WTC11 (cell line): Measurements from ENCODE around the gene TMEM235. TPM values are rescaled to one million over a fixed set of nuclear protein-coding genes. Genes with fewer than 3 reads are reported as not detected.

Experiments used
- ATAC-seq: fragments of 200-7000 bp; cut with Tn5 transposase; 2 replicates; pipeline ENCODE4 v1.10.0; 2021; ENCODE audit warnings: mild to moderate bottlenecking, moderate library complexity
- CTCF ChIA-PET: fragments of 300-600 bp; sonication (Branson Sonifier 250); formaldehyde crosslinking; loops from one replicate; lab custom pipeline; 2021; ENCODE audit warnings: antibody characterized with exemption; lab: Charles Lee
- POLR2A ChIA-PET: fragments of 350-600 bp; sonication (Branson Sonifier 250); formaldehyde crosslinking; loops from one replicate; lab custom pipeline; 2021; ENCODE audit warnings: antibody characterized with exemption; lab: Charles Lee
- DNase-seq: peaks from one replicate; pipeline ENCODE4 v3.0.0; 2021; ENCODE audit warnings: low spot score
- H3K27ac Mint-ChIP-seq: 2 replicates; pipeline ENCODE4 v1.8.0; 2021; ENCODE audit warnings: mixed read lengths
- H3K27me3 Mint-ChIP-seq: 2 replicates; pipeline ENCODE4 v1.8.0; 2021; ENCODE audit warnings: low read depth, mild to moderate bottlenecking, moderate library complexity, mixed read lengths
- H3K36me3 Mint-ChIP-seq: 2 replicates; pipeline ENCODE4 v1.8.0; 2021; ENCODE audit warnings: mixed read lengths
- H3K4me1 Mint-ChIP-seq: 2 replicates; pipeline ENCODE4 v1.8.0; 2022; ENCODE audit warnings: mixed read lengths
- H3K4me3 Mint-ChIP-seq: 2 replicates; pipeline ENCODE4 v1.8.0; 2021; ENCODE audit warnings: mild to moderate bottlenecking, moderate library complexity, mixed read lengths
- H3K9me3 Mint-ChIP-seq: 2 replicates; pipeline ENCODE4 v1.8.0; 2021; ENCODE audit warnings: mixed read lengths
- AR ChIP-seq: fragments of 250-450 bp; sonication (Bioruptor Pico); IDR thresholded peaks from 2 replicates; pipeline ENCODE4 v1.9.0; 2021; ENCODE audit warnings: mild to moderate bottlenecking
- ARID4B ChIP-seq: sonication (generic); formaldehyde crosslinking; IDR thresholded peaks from 2 replicates; pipeline ENCODE4 v1.8.0; 2023; ENCODE audit warnings: missing genetic modification reagents, mild to moderate bottlenecking, borderline replicate concordance
- E2F5 ChIP-seq: sonication (generic); formaldehyde crosslinking; IDR thresholded peaks from 2 replicates; pipeline ENCODE4 v1.8.1; 2022; ENCODE audit warnings: mild to moderate bottlenecking, moderate library complexity, missing genetic modification reagents
- ERG ChIP-seq: fragments of 250-450 bp; sonication (Bioruptor Pico); IDR thresholded peaks from 2 replicates; pipeline ENCODE4 v1.8.0; 2021; ENCODE audit warnings: mild to moderate bottlenecking
- FOXP1 ChIP-seq: sonication (generic); formaldehyde crosslinking; IDR thresholded peaks from 2 replicates; pipeline ENCODE4 v1.8.0; 2022; ENCODE audit warnings: missing genetic modification reagents, mild to moderate bottlenecking, moderate library complexity, borderline replicate concordance
- GTF2I ChIP-seq: fragments of 250-450 bp; sonication (Bioruptor Pico); conservative IDR thresholded peaks from 2 replicates; pipeline ENCODE4 v1.4.0; 2021; ENCODE audit warnings: mild to moderate bottlenecking
- IRF1 ChIP-seq: sonication (generic); formaldehyde crosslinking; IDR thresholded peaks from 2 replicates; pipeline ENCODE4 v1.8.0; 2023; ENCODE audit warnings: missing genetic modification reagents
- JAZF1 ChIP-seq: fragments of 250-450 bp; sonication (Bioruptor Pico); IDR thresholded peaks from 2 replicates; pipeline ENCODE4 v1.9.0; 2021; ENCODE audit warnings: moderate library complexity, mild to moderate bottlenecking, inconsistent platforms
- MAX ChIP-seq: sonication (generic); formaldehyde crosslinking; IDR thresholded peaks from 2 replicates; pipeline ENCODE4 v1.8.0; 2022; ENCODE audit warnings: mild to moderate bottlenecking, missing genetic modification reagents
- NFE2L1 ChIP-seq: sonication (generic); formaldehyde crosslinking; IDR thresholded peaks from 2 replicates; pipeline ENCODE4 v1.8.1; 2023; ENCODE audit warnings: missing genetic modification reagents
- NFYB ChIP-seq: sonication (generic); formaldehyde crosslinking; conservative IDR thresholded peaks from 2 replicates; pipeline ENCODE4 v1.8.0; 2022; ENCODE audit warnings: low read depth, missing genetic modification reagents
- TCF7 ChIP-seq: sonication (generic); formaldehyde crosslinking; IDR thresholded peaks from 2 replicates; pipeline ENCODE4 v1.8.0; 2022; ENCODE audit warnings: mild to moderate bottlenecking, low read depth, missing genetic modification reagents, moderate library complexity
- USF1 ChIP-seq: sonication (generic); formaldehyde crosslinking; IDR thresholded peaks from 2 replicates; pipeline ENCODE4 v1.8.0; 2022; ENCODE audit warnings: mild to moderate bottlenecking, missing genetic modification reagents
- ZBTB43 ChIP-seq: sonication (generic); formaldehyde crosslinking; IDR thresholded peaks from 2 replicates; pipeline ENCODE4 v1.8.1; 2023; ENCODE audit warnings: mild to moderate bottlenecking, missing genetic modification reagents
- ZNF317 ChIP-seq: sonication (generic); formaldehyde crosslinking; IDR thresholded peaks from 2 replicates; pipeline ENCODE4 v1.8.1; 2023; ENCODE audit warnings: low read depth, mild to moderate bottlenecking, moderate library complexity, missing genetic modification reagents, borderline replicate concordance
- ZNF416 ChIP-seq: fragments of 250-450 bp; sonication (Bioruptor Pico); IDR thresholded peaks from 2 replicates; pipeline ENCODE4 v1.9.0; 2021; ENCODE audit warnings: mild to moderate bottlenecking, inconsistent platforms
- ZNF423 ChIP-seq: fragments of 250-450 bp; sonication (Bioruptor Pico); IDR thresholded peaks from 2 replicates; pipeline ENCODE4 v2.1.2; 2022; ENCODE audit warnings: mild to moderate bottlenecking, moderate library complexity
- total RNA-seq: library from RNA; stranded (reverse); gene quantifications from 3 replicates; pipeline ENCODE4 v1.2.3, GENCODE V29; 2021

The TMEM235 gene
- total RNA-seq, 1 experiment from 2014 or later, result 0.24 TPM

- Mint-ChIP-seq H3K4me3 (peak overlapping the region; percentile 70), H3K27ac (no peak overlapping the region), H3K9me3 (no peaks in the 10 kb centered on the region), H3K4me1 (peaks cover 4% of the 10 kb centered on the region; the same call in 1 of the 2 replicates), H3K36me3 (no peaks in the 10 kb centered on the region), H3K27me3 (peaks cover 32% of the 10 kb centered on the region)
- peak; percentile 68 for DNase-seq
- POLR2A ChIA-PET, result no interaction called here
- CTCF ChIA-PET, result interaction anchor here (1.2 to 1.5 kb wide), 4 partner anchors 16 to 147 kb away, joined by 3 to 22 read pairs (median 5); no protein-coding TSS in a partner anchor
- no peak for TF ChIP-seq ARID4B (CRISPR knock-in tag)
- TF ChIP-seq TCF7 (CRISPR knock-in tag), result no peak
- no peak for TF ChIP-seq NFYB
- TF ChIP-seq USF1 (CRISPR knock-in tag), result no peak
- TF ChIP-seq AR (CRISPR knock-in tag), result no peak
- TF ChIP-seq NFE2L1 (CRISPR knock-in tag), result no peak
- TF ChIP-seq ZNF416 (CRISPR knock-in tag), result no peak
- no peak for TF ChIP-seq JAZF1
- peak; percentile 74 for ATAC-seq
Observed at GRCh38 chr17:78231991-78232858, 794 bp downstream of the TMEM235 start.

- ChIA-PET CTCF (interaction anchor here (0.6 to 1.5 kb wide), 3 partner anchors 16 to 367 kb away, joined by 3 to 6 read pairs (median 5); no protein-coding TSS in a partner anchor), POLR2A (no interaction called here)
- no peaks in the 10 kb centered on the region for H3K36me3 Mint-ChIP-seq
- DNase-seq (no peak), ATAC-seq (no peak)
- H3K4me3 Mint-ChIP-seq, result peak overlapping the region; percentile 38
- H3K9me3 Mint-ChIP-seq, result no peaks in the 10 kb centered on the region
- H3K27me3 Mint-ChIP-seq, result peaks cover 32% of the 10 kb centered on the region
- peaks cover 4% of the 10 kb centered on the region; the same call in 1 of the 2 replicates for H3K4me1 Mint-ChIP-seq
- no peak for TF ChIP-seq ERG (CRISPR knock-in tag)
- no peak for TF ChIP-seq MAX (CRISPR knock-in tag)
- no peak for TF ChIP-seq GTF2I
- TF ChIP-seq IRF1 (CRISPR knock-in tag), result no peak
- no peak for TF ChIP-seq NFE2L1 (CRISPR knock-in tag)
- no peak for TF ChIP-seq ZNF317 (CRISPR knock-in tag)
- no peak for TF ChIP-seq NFYB
- TF ChIP-seq ZNF423 (CRISPR knock-in tag), result no peak
- TF ChIP-seq FOXP1 (CRISPR knock-in tag), result no peak
- TF ChIP-seq E2F5 (CRISPR knock-in tag), result no peak
- TF ChIP-seq ZBTB43 (CRISPR knock-in tag), result no peak
- H3K27ac Mint-ChIP-seq, result no peak overlapping the region
Observed at GRCh38 chr17:78232859-78233173, 1.4 kb downstream of the TMEM235 start.
